ENCODE measurements around the gene UTS2. TPM values are rescaled to one million over a fixed set of nuclear protein-coding genes. Genes with fewer than 3 reads are reported as not detected.

The UTS2 gene
- total RNA-seq, 1 donor, result not detected

- DNase-seq (ENCODE audit: low read depth in 2 of 3, low spot score in 2 of 3), result no peak
These were observed 39.0 kb downstream of the UTS2 start for GRCh38 chr1:7813677-7814373.

GRCh38 chr1:7811476-7811875 is 41.4 kb downstream of the UTS2 start:
- DNase-seq (ENCODE audit: low read depth in 2 of 3, low spot score in 2 of 3), result no peak

- DNase-seq (ENCODE audit: low read depth in 2 of 3, low spot score in 2 of 3), result no peak
These were observed 42.5 kb downstream of the UTS2 start for GRCh38 chr1:7810395-7810794.

- no peak for DNase-seq (ENCODE audit: low read depth in 2 of 3, low spot score in 2 of 3)
These were observed 43.1 kb downstream of the UTS2 start for GRCh38 chr1:7809742-7810141.

- peak in 2 of 3 donors; percentile 37 to 66 for DNase-seq (ENCODE audit: low read depth in 2 of 3, low spot score in 2 of 3)
These were observed 44.5 kb downstream of the UTS2 start for GRCh38 chr1:7808253-7808844.

GRCh38 chr1:7805460-7805859 is 47.4 kb downstream of the UTS2 start:
- no peak for DNase-seq (ENCODE audit: low read depth in 2 of 3, low spot score in 2 of 3)

Other genes with a start within 250 kb of the UTS2 start
- 21.8 TPM for gene VAMP3, start 81.8 kb downstream of the UTS2 start, total RNA-seq
- gene PER3, start 68.8 kb downstream of the UTS2 start, total RNA-seq, result 2.2 TPM
- gene TNFRSF9, start 87.8 kb upstream of the UTS2 start, total RNA-seq, result under 0.01 TPM
- 60.9 TPM for gene PARK7, start 108.6 kb upstream of the UTS2 start, total RNA-seq
- 0.27 TPM for gene ERRFI1, start 173.2 kb upstream of the UTS2 start, total RNA-seq

All from hematopoietic multipotent progenitor cell (in vitro differentiated cells).